ENCODE results near the gene GPLD1. TPM values are rescaled to one million over a fixed set of nuclear protein-coding genes. Genes with fewer than 3 reads are reported as not detected.

GPLD1 gene
- total RNA-seq, 6 experiments from 2014 or later: 19.9 to 53.0 (median 38.9) TPM

DNA sequence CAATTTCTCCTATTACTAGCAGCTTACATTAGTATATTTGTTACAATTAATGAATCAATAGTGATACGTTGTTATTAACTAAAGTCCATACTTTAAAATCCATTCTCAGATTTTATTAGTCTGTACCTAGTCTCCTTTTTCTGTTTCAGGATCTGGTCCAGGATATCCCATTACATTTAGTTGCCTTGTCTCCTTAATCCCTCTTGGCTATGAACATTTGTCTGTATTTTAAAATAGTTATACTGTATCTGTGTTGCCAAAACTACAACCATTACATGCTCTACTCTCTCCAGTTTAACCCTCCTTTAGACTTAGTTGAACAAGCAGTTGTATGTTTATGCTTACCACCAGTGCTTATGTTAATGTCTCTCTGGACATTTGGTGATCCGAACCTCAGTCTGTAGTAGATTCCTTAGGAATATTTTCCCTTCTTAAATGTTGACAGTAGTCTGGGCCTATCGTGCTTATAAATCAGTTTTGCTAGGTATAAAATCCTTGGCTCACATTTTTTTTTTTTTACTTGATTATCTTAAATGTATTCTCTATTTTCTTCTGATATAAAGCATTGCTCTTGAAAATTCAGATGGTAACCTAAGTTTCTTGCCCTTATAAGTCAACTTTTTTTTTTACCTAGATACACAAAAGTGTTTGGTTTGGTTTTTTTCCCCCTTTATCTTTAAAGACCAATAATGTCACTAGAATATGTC, 17.6 kb upstream of the GPLD1 start:
- Histone ChIP-seq H3K36me3 (no peaks in the 10 kb centered on the region), H3K9me3 (no peaks in the 10 kb centered on the region), H3K4me3 (no peak overlapping the region), H3K27me3 (no peaks in the 10 kb centered on the region), H3K27ac (no peak overlapping the region), H3K4me1 (peaks cover 0 to 8% (median 4%) of the 10 kb centered on the region in 4 donors)
- TF ChIP-seq, protein P1, sequence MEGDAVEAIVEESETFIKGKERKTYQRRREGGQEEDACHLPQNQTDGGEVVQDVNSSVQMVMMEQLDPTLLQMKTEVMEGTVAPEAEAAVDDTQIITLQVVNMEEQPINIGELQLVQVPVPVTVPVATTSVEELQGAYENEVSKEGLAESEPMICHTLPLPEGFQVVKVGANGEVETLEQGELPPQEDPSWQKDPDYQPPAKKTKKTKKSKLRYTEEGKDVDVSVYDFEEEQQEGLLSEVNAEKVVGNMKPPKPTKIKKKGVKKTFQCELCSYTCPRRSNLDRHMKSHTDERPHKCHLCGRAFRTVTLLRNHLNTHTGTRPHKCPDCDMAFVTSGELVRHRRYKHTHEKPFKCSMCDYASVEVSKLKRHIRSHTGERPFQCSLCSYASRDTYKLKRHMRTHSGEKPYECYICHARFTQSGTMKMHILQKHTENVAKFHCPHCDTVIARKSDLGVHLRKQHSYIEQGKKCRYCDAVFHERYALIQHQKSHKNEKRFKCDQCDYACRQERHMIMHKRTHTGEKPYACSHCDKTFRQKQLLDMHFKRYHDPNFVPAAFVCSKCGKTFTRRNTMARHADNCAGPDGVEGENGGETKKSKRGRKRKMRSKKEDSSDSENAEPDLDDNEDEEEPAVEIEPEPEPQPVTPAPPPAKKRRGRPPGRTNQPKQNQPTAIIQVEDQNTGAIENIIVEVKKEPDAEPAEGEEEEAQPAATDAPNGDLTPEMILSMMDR (IDR thresholded peaks at IDR 0.05): no peak
- no peak for TF ChIP-seq POLR2A (IDR thresholded peaks at IDR 0.05)
- DNase-seq: no peak
- no peak for ATAC-seq
- intact Hi-C loops (cut with DNase I): no loop called here
- whole genome bisulfite sequencing (ENCODE audit: insufficient coverage, low coverage, low lambda C conversion rate, missing lambda C conversion rate): 88% methylated on average over 3 of the region's 3 CpGs

DNA sequence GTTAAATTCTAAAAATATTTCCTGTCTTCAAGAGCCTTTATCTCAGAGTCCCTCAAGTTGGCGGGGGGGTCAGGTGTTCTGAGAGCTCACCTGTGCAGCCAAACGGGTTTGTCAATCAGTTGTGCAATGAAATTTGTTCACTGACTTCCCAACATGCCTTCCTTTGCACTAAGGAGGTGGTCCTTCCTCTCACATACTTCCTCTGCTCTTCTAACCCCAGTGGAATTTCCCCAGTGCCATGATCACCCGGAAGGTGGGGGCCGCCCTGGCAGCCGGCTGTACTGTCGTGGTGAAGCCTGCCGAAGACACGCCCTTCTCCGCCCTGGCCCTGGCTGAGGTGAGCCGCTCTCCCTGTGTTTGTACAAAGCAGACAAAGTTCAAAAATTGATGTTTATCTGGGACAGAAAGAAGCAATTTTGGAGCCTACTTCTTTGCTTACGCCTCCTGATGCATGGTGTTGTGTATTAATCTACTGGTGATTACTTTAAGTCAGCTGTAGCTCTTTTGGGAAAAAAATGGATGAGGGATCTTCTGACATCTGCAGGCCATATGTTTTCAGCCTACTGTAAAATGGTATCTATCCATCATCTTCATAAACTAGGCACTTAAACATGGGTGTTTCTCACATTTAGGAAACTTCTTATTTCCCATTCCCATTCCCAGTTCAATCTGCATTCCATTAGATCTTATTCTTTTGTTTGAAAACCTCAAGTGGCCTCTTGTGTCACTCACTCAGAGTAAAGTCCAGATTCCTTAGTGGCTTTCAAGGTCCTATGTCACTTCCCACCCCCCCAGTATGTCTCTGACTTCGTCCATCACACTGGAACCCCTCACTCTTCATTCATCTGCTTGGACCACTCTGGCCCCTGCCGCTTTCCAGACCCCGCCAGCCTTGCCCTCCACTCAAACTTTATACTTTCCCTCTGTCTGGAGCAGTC, 15.5 kb upstream of the GPLD1 start:
- 35% methylated on average over 14 of the region's 14 CpGs for WGBS (ENCODE audit: insufficient coverage, low coverage, low lambda C conversion rate, missing lambda C conversion rate)
- H3K9me3 ChIP-seq: no peaks in the 10 kb centered on the region
- peak; percentile 88 to 94 (median 89) for DNase-seq
- intact Hi-C loops (cut with DNase I): no loop called here
- H3K27me3 ChIP-seq: no peaks in the 10 kb centered on the region
- no peaks in the 10 kb centered on the region for H3K36me3 ChIP-seq
- H3K27ac ChIP-seq: peak overlapping the region in 1 of 3 donors; percentile 52
- no peak overlapping the region for H3K4me3 ChIP-seq
- TF ChIP-seq, protein P1 (IDR thresholded peaks at IDR 0.05): no peak
- ATAC-seq: peak; percentile 99 to 100 (median 99)
- H3K4me1 ChIP-seq: peaks cover 0 to 8% (median 4%) of the 10 kb centered on the region in 4 donors

DNA sequence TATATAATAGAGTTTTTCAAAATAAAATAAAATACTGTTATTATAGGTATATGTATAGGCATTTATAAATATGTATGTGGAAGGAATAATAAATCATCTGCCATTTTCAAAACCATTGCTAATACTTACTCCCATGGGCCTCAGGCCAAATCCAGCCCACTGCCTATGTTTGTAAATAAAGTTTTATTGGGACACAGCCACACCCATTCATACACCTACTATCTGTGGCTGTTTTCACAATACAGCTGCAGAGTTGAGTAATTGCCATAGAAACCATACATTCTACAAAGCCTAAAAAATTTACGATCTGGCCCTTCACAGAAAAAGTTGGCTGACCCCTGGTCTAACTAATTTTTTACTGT, 14.9 kb upstream of the GPLD1 start:
- intact Hi-C loops (cut with DNase I): no loop called here
- WGBS (ENCODE audit: insufficient coverage, low coverage, low lambda C conversion rate, missing lambda C conversion rate): 69% methylated on average over 1 of the region's 1 CpG
- peaks cover 0 to 8% (median 4%) of the 10 kb centered on the region in 4 donors for H3K4me1 ChIP-seq
- H3K27ac ChIP-seq: peak overlapping the region in 1 of 3 donors; percentile 52
- no peaks in the 10 kb centered on the region for H3K9me3 ChIP-seq
- DNase-seq (no peak), ATAC-seq (peak in 3 of 4 donors; percentile 11 to 49 (median 29))
- H3K27me3 ChIP-seq: no peaks in the 10 kb centered on the region
- no peak for TF ChIP-seq POLR2A (IDR thresholded peaks at IDR 0.05)
- TF ChIP-seq, protein P1 (IDR thresholded peaks at IDR 0.05): no peak
- H3K4me3 ChIP-seq: no peak overlapping the region
- H3K36me3 ChIP-seq: no peaks in the 10 kb centered on the region

DNA sequence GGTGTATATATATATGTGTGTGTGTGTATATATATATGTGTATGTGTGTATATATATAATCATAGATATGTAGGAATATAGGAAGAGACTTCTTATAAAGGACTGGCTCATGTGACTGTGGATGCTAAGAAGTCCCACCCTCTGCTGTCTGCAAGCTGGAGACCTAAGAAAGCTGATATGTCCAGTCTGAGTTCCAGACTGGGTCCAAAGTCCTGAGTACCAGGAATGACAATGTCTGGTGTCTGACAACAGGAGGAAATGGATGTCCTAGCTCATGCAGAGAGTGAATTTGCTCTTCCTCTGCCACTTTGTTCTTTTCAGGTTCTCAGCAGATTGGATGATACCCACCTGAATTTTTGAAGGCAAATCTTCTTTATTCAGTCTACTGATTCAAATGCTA, 12.5 kb upstream of the GPLD1 start:
- intact Hi-C loops (cut with DNase I): no loop called here
- Histone ChIP-seq H3K36me3 (no peaks in the 10 kb centered on the region), H3K4me1 (peaks cover 0 to 8% (median 4%) of the 10 kb centered on the region in 4 donors), H3K9me3 (no peaks in the 10 kb centered on the region), H3K27ac (no peak overlapping the region), H3K27me3 (no peaks in the 10 kb centered on the region), H3K4me3 (no peak overlapping the region)
- ATAC-seq (no peak), DNase-seq (no peak)
- TF ChIP-seq, protein P1 (IDR thresholded peaks at IDR 0.05): no peak
- TF ChIP-seq POLR2A (IDR thresholded peaks at IDR 0.05): no peak

Data from right lobe of liver (tissue), 6 donors.